CD14-positive monocyte (primary cell): ENCODE results near the gene JMY. TPM values are rescaled to one million over a fixed set of nuclear protein-coding genes. Genes with fewer than 3 reads are reported as not detected.

Experiments used
- DNase-seq, 3 donors: peaks; one replicate each; pipeline ENCODE4 v3.0.0-alpha.2; 2011 to 2022
- H2AFZ ChIP-seq: 2 replicates; pipeline ENCODE4 v1.6.0; 2012; ENCODE audit warnings: mild to moderate bottlenecking, low read depth, low read length, inconsistent platforms; ENCODE audit not compliant: insufficient read depth, poor library complexity, severe bottlenecking
- H3K27ac ChIP-seq, 2 donors: 1 replicate in 1 of 2; 2 replicates in 1 of 2; pipeline ENCODE4 v1.5.1; 2012 to 2013; ENCODE audit warnings: low read length in 2 of 2, control low read depth in 1 of 2, inconsistent platforms in 1 of 2, low read depth in 1 of 2, mild to moderate bottlenecking in 1 of 2
- H3K27me3 ChIP-seq, 2 donors: one replicate each; pipeline versions ENCODE4 v1.6.0 to v1.6.1; 2011 to 2013; ENCODE audit warnings: low read length in 2 of 2; ENCODE audit not compliant: control insufficient read depth in 2 of 2, insufficient read depth in 2 of 2
- H3K36me3 ChIP-seq, 2 donors: replicated peaks in 1 of 2; 1 replicate in 1 of 2; 2 replicates in 1 of 2; pipeline versions ENCODE4 v1.5.1 to v1.6.1; 2012 to 2013; ENCODE audit warnings: low read length in 2 of 2, control low read depth in 1 of 2, inconsistent platforms in 1 of 2, mild to moderate bottlenecking in 1 of 2; ENCODE audit not compliant: insufficient read depth in 2 of 2, control insufficient read depth in 1 of 2
- H3K4me1 ChIP-seq, 2 donors: 1 replicate in 1 of 2; 2 replicates in 1 of 2; pipeline versions ENCODE4 v1.5.1 to v1.6.1; 2012 to 2013; ENCODE audit warnings: low read length in 2 of 2, control low read depth in 1 of 2, inconsistent platforms in 1 of 2, mild to moderate bottlenecking in 1 of 2, moderate library complexity in 1 of 2; ENCODE audit not compliant: insufficient read depth in 2 of 2, control insufficient read depth in 1 of 2
- H3K4me2 ChIP-seq: replicated peaks from 2 replicates; pipeline ENCODE3; 2012; ENCODE audit warnings: low read length, moderate library complexity, mild to moderate bottlenecking; ENCODE audit not compliant: poor library complexity, severe bottlenecking; ENCODE audit errors: extremely low read depth
- H3K4me3 ChIP-seq, 3 experiments: fragments of 200-600 bp in 1 of 3; sonication (generic) in 1 of 3; replicated peaks in 1 of 3; 1 replicate in 2 of 3; 2 replicates in 1 of 3; pipeline ENCODE4 v1.5.1; 2011 to 2013; ENCODE audit warnings: low read length in 3 of 3, mild to moderate bottlenecking in 3 of 3, control low read depth in 2 of 3, low read depth in 2 of 3, inconsistent platforms in 1 of 3, moderate library complexity in 1 of 3
- H3K79me2 ChIP-seq: 2 replicates; pipeline ENCODE4 v1.6.0; 2012; ENCODE audit warnings: mild to moderate bottlenecking, control low read depth, inconsistent platforms, low read length, moderate library complexity; ENCODE audit not compliant: insufficient read depth
- H3K9ac ChIP-seq: 2 replicates; pipeline ENCODE4 v1.6.0; 2017; ENCODE audit warnings: low read length, mild to moderate bottlenecking; ENCODE audit not compliant: insufficient read depth, poor library complexity, severe bottlenecking
- H3K9me3 ChIP-seq, 2 donors: replicated peaks in 1 of 2; 1 replicate in 1 of 2; 2 replicates in 1 of 2; pipeline versions ENCODE4 v1.5.1 to v1.6.1; 2012 to 2013; ENCODE audit warnings: low read length in 2 of 2, control low read depth in 1 of 2; ENCODE audit not compliant: control insufficient read depth in 1 of 2, insufficient read depth in 1 of 2
- H4K20me1 ChIP-seq: 2 replicates; pipeline ENCODE4 v1.6.0; 2012; ENCODE audit warnings: mild to moderate bottlenecking, low read length, control low read depth, moderate library complexity; ENCODE audit not compliant: insufficient read depth
- H3K27ac Mint-ChIP-seq, 7 donors: one replicate each; pipeline ENCODE4 v1.8.0; 2020; ENCODE audit warnings: mild to moderate bottlenecking in 7 of 7, mixed read lengths in 7 of 7, moderate library complexity in 6 of 7, inconsistent platforms in 2 of 7
- H3K27me3 Mint-ChIP-seq, 3 donors: one replicate each; pipeline ENCODE4 v1.8.0; 2021 to 2022; ENCODE audit warnings: low read depth in 3 of 3, mild to moderate bottlenecking in 3 of 3, mixed read lengths in 3 of 3, moderate library complexity in 3 of 3, inconsistent platforms in 1 of 3
- H3K36me3 Mint-ChIP-seq, 2 donors: one replicate each; pipeline ENCODE4 v1.8.0; 2020; ENCODE audit warnings: mixed read lengths in 2 of 2, inconsistent platforms in 1 of 2, mild to moderate bottlenecking in 1 of 2
- H3K4me1 Mint-ChIP-seq: one replicate; pipeline ENCODE4 v1.8.0; 2020; ENCODE audit warnings: mild to moderate bottlenecking, mixed read lengths
- H3K4me3 Mint-ChIP-seq, 2 donors: one replicate each; pipeline ENCODE4 v1.8.0; 2020; ENCODE audit warnings: mild to moderate bottlenecking in 2 of 2, mixed read lengths in 2 of 2, moderate library complexity in 1 of 2
- H3K9me3 Mint-ChIP-seq, 7 donors: one replicate each; pipeline ENCODE4 v1.8.0; 2020 to 2022; ENCODE audit warnings: mixed read lengths in 7 of 7, mild to moderate bottlenecking in 6 of 7, moderate library complexity in 6 of 7, inconsistent platforms in 2 of 7
- CTCF ChIP-seq: fragments of 200-600 bp; IDR thresholded peaks from one replicate; pipeline ENCODE4 v1.8.0; 2022; ENCODE audit warnings: antibody characterized with exemption, mild to moderate bottlenecking
- WGBS: methylation state at CpG from one replicate; pipeline ENCODE4 v1.1.5; 2013; ENCODE audit warnings: missing lambda C conversion rate; ENCODE audit not compliant: insufficient coverage; 5-methylcytosine and 5-hydroxymethylcytosine counted together
- intact Hi-C, 2 donors: fragments of 100-400 bp; cut with micrococcal nuclease; formaldehyde crosslinking; loops; one replicate each; pipeline versions ENCODE4 v1.15.0 to v1.15.1; 2023
- polyA plus RNA-seq, 3 donors: library from polyadenylated mRNA; depleted of rRNA in 1 of 3; unstranded in 2 of 3; stranded (reverse) in 1 of 3; fragments of 300-500 nt in 2 of 3; fragments of >200 nt in 1 of 3; fragmentation: Illumina TruSeq in 2 of 3; gene quantifications; 1 replicate in 2 of 3; 2 replicates in 1 of 3; pipeline ENCODE4 v1.2.3, GENCODE V29; 2012 to 2021

JMY gene
- polyA plus RNA-seq, 3 donors, result 0.60 to 1.6 (median 1.1) TPM

- Histone ChIP-seq H3K4me3 (no peak overlapping the region), H3K9ac (no peak overlapping the region), H3K9me3 (no peaks in the 10 kb centered on the region), H4K20me1 (peaks cover 44% of the 10 kb centered on the region), H3K4me1 (peaks cover 21 to 22% of the 10 kb centered on the region in 2 donors), H3K36me3 (no peaks in the 10 kb centered on the region), H3K79me2 (peaks cover 3% of the 10 kb centered on the region), H3K4me2 (no peak overlapping the region), H3K27ac (no peak overlapping the region), H2AFZ (no peak overlapping the region), H3K27me3 (peaks cover 14 to 18% of the 10 kb centered on the region in 2 donors)
- Mint-ChIP-seq H3K9me3 (peaks cover 0 to 14% (median 0%) of the 10 kb centered on the region in 7 donors), H3K4me3 (no peak overlapping the region), H3K27ac (no peak overlapping the region), H3K36me3 (peaks cover 6 to 7% of the 10 kb centered on the region in 2 donors), H3K27me3 (peaks cover 16 to 21% (median 20%) of the 10 kb centered on the region in 3 donors), H3K4me1 (peaks cover 37% of the 10 kb centered on the region)
- 100% methylated on average over 1 of the region's 4 CpGs for WGBS
- intact Hi-C loops, result loop anchor here in 1 of 2 donors (5.0 kb wide), 1 partner anchor 41 kb away; no protein-coding TSS in a partner anchor
- TF ChIP-seq CTCF, result no peak
- DNase-seq, result no peak
These were observed 5.6 kb downstream of the JMY start for GRCh38 chr5:79241535-79241979.

GRCh38 chr5:79242242-79243039, 6.5 kb downstream of the JMY start:
- no peak for DNase-seq
- no peak overlapping the region for H3K4me3 ChIP-seq
- H4K20me1 ChIP-seq, result peaks cover 48% of the 10 kb centered on the region
- no peaks in the 10 kb centered on the region for H3K9me3 ChIP-seq
- TF ChIP-seq CTCF, result no peak
- peaks cover 11% of the 10 kb centered on the region in 2 donors for H3K27me3 ChIP-seq
- intact Hi-C loops, result loop anchor here in 1 of 2 donors (5.0 kb wide), 1 partner anchor 40 kb away; no protein-coding TSS in a partner anchor
- H3K4me1 ChIP-seq, result peaks cover 13 to 14% of the 10 kb centered on the region in 2 donors
- H3K4me1 Mint-ChIP-seq, result peaks cover 34% of the 10 kb centered on the region
- 100% methylated on average over 3 of the region's 5 CpGs for WGBS
- no peaks in the 10 kb centered on the region for H3K36me3 ChIP-seq
- H3K79me2 ChIP-seq, result peaks cover 3% of the 10 kb centered on the region
- H3K9ac ChIP-seq, result no peak overlapping the region
- no peak overlapping the region for H3K4me3 Mint-ChIP-seq
- H3K36me3 Mint-ChIP-seq, result peaks cover 6 to 7% of the 10 kb centered on the region in 2 donors
- H2AFZ ChIP-seq, result no peak overlapping the region
- peaks cover 0 to 9% (median 0%) of the 10 kb centered on the region in 7 donors for H3K9me3 Mint-ChIP-seq
- peaks cover 9 to 15% (median 13%) of the 10 kb centered on the region in 3 donors for H3K27me3 Mint-ChIP-seq
- H3K27ac ChIP-seq, result no peak overlapping the region
- no peak overlapping the region for H3K4me2 ChIP-seq
- H3K27ac Mint-ChIP-seq, result peak overlapping the region in 1 of 7 donors; percentile 9
